ENCODE measurements around the gene OPCML.

OPCML gene

GRCh38 chr11:133536198-133536597, 3.9 kb upstream of the OPCML start:
- TF ChIP-seq CTCF (IDR thresholded peaks at IDR 0.05): no peak

GRCh38 chr11:133533205-133533604, 904 bp upstream of the OPCML start:
- no peak for TF ChIP-seq CTCF (IDR thresholded peaks at IDR 0.05)

- no peak for TF ChIP-seq CTCF (IDR thresholded peaks at IDR 0.05)
Observed at GRCh38 chr11:133531458-133531857, 843 bp downstream of the OPCML start.

- no peak for TF ChIP-seq CTCF (IDR thresholded peaks at IDR 0.05)
Observed at GRCh38 chr11:133530501-133530835, 1.8 kb downstream of the OPCML start.

GRCh38 chr11:133529807-133530500, 2.3 kb downstream of the OPCML start:
- TF ChIP-seq CTCF (IDR thresholded peaks at IDR 0.05): no peak

GRCh38 chr11:133526790-133527189, 5.5 kb downstream of the OPCML start:
- no peak for TF ChIP-seq CTCF (IDR thresholded peaks at IDR 0.05)

- no peak for TF ChIP-seq CTCF (IDR thresholded peaks at IDR 0.05)
Observed at GRCh38 chr11:133525976-133526375, 6.3 kb downstream of the OPCML start.

GRCh38 chr11:133524488-133524887, 7.8 kb downstream of the OPCML start:
- no peak for TF ChIP-seq CTCF (IDR thresholded peaks at IDR 0.05)
